HG03460 (cell line): ENCODE measurements around the gene PAIP1.
A peak's percentile ranks its signal among the peaks of the same experiment; 100 is the strongest.
"Not testable (repeated sequence)": the region's sequence is repeated elsewhere in the genome, so short reads cannot be mapped to it uniquely, and the experiment has no call there.

Experiments
- ATAC-seq: cut with Tn5 transposase; IDR thresholded peaks from one replicate; pipeline ENCODE4 v1.9.1; 2021; ENCODE audit not compliant: unreplicated experiment

The PAIP1 gene

DNA sequence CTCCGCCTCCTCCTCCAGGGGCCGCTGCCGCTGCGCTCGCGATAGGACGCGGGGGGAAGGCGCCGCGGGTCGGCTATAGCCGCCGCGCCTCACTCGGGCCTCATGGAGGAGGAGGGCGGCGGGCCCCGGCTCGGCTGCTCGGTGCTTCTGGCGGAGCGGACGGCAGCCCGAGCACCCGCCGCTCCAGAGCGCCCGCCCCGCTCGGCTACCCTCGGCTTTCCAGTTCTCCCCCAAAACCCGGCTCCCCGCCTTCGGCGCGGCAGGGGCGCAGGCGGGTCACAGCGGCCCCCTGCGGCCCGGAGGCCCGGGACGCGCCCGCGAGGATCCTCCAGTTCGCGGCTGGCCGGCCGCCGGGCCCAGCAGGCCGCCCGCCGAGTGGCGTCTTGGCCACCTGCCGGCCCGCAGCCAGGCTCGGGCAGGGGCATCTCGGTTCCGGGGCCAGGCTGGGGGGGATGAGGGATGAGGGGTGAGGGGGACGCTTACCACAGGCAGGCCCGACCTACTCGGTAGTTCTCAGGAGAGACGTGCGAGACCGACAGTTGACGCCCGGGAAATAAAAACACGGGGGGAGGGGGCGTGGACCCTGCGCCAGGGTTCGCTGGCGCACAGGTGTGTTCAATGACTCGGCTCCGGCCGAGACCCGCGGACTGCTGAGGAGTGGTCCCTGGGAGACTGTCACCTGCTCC, at the start of gene PAIP1:
PAIP1 (minus strand) TSS at position 221 of the 686 bp plus-strand sequence. CDS start 231 bp downstream, outside the sequence.
- peak; percentile 67 for ATAC-seq

GRCh38 chr5:43606351-43606750, 49.5 kb upstream of the PAIP1 start:
- no peak for ATAC-seq

DNA sequence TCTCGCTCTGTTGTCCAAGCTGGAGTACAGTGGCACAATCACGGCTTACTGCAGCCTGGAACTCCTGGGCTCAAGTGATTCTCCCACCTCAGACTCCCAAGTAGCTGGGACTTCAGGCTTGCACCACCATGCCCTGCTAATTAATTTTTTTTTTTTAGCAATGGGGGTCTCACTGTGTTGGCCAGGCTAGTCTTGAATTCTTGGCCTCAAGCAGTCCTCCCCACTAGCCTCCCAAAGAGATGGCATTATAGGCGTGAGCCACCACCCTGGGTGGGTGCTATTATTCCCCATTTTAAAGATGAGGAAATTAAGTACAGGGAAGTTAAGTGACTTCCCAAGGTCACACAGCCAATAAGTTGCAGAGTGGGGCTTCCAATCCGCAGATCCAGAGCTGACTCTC, 47.8 kb upstream of the PAIP1 start:
- no peak for ATAC-seq

DNA sequence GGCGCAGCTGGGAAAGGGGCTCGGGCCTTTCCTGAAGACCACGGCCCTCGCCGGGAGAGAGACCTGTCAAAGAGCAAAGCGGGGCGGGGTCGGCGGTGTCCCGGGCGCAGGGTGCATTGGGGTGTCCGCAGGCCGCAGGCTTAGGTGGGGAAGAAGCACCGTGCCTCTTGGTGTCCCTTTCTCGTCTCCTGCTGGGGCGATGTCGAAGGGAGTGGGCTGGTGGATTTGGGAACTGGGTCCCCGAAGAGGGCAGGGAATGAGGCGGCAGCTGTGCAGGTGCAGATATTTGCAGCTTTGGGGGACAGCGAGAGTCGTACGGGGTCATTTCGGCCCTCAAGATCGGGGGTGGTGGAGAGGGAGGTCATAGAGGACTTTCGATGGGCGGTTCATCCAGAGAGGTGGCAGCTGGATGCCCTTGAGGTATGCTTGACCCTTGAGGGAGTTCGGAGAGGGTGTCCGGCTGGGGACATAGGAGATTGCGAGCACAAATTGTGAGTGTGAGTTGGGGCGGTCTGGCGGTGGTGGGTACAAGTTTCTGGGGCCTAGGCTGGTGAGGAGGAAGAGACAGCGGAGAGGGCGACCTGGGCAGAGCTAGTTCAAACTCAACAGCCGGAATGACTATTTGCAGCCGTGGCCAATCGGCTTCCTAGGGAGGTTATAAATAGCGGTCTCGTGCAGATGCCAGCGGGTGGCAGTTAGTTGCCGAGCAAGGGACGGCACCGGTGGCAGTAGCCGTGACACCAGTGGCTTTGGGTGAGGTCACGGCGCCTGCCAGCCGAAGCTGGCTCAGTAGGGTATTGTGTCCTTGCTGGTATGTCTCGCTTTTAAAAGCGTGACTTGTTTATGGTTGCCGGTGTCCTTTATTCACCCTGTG, 46.7 kb upstream of the PAIP1 start:
- ATAC-seq = peak; percentile 44

GRCh38 chr5:43602461-43603343, 45.8 kb upstream of the PAIP1 start, which contains the start of gene NNT:
Gene NNT (plus strand): TSS chr5:43603180. CDS start chr5:43609196, 6,016 bp downstream.
- ATAC-seq = peak; percentile 73

- ATAC-seq = peak; percentile 35
These were observed 44.8 kb upstream of the PAIP1 start for GRCh38 chr5:43601454-43602260.

DNA sequence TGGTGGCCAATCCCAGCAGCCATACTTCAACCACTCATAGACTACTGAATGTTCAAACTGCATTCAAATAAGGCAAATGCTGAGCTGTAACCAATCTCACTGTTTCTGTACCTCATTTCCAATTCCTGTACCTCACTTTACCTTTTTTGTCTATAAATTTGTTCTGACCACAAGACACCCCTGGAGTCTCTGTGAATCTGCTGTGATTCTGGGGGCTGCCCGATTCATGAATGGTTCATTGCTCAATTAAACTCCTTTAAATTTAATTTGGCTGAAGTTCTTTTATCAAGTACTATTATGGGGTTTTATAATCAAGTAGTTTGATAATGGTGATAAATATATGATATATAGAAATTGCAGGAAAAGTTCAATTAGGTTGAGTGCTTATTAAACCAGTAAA, 42.0 kb upstream of the PAIP1 start:
- ATAC-seq = not testable (repeated sequence)

DNA sequence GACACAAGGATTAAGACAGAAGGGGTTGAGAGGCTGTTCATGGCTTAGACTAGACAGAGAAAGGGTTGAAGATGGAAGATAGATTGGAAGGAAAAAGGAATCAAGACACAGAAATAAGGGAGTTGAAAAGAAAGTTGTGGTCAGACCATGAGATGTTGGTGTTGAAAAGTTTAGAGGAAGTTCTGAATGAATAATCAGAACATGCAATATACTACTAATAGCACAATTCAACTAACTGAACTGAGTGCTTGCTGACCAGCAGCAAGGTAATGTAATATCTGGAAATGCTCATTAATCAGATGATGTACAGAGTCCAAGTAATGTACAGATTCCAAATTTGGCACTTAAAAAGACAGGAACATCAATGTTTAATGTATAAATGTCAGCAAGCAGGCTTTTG, 35.5 kb upstream of the PAIP1 start:
- ATAC-seq = no peak

GRCh38 chr5:43590700-43591099, 33.8 kb upstream of the PAIP1 start:
- ATAC-seq = no peak

GRCh38 chr5:43589310-43589709, 32.4 kb upstream of the PAIP1 start:
- no peak for ATAC-seq

- ATAC-seq = no peak
These were observed 32.0 kb upstream of the PAIP1 start for GRCh38 chr5:43588842-43589241.

DNA sequence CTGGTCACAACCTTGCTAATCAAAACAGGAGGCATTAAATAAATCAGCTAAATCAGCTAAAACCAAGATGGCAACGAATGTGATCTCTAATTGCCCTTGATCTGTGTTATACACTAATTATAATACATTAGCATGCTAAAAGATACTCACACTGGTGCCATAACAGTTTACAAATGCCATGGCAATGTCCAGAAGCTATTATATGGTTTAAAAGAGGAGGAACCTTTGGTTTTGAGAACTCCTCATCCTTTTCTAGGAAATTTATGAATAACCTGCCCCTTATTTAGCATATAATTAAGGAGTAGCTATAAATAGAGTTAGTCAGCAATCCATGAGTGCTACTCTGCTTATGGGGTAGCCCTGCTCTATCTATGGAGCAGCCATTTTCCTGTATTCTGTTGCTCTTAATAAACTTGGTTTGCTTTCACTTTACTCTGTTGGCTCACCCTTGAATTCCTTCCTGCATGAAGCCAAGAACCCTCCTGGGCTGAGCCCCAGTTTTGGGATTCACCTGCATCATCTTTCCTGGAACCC, 27.4 kb upstream of the PAIP1 start:
- ATAC-seq = no peak

DNA sequence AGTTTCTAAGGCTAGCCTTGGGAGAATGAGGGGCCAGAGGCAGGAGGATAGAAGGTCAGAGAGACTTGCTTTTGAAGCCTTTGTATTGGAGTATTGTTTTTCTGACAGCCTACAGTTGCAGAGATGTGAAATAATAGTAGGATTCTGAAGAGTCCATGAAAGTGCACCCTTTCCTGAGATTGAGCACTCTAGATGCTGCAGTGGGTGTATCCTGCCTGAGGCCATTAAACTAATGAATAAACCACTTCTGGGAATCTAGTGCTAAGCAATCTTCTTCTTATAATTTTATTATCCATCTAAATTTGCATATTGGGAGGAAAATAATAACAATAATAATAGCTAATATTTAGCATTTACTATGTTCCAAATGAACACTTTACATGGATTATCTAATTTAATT, 26.8 kb upstream of the PAIP1 start:
- ATAC-seq = no peak

- no peak for ATAC-seq
These were observed 25.5 kb upstream of the PAIP1 start for GRCh38 chr5:43582082-43583005.

GRCh38 chr5:43581398-43581797, 24.5 kb upstream of the PAIP1 start:
- no peak for ATAC-seq

DNA sequence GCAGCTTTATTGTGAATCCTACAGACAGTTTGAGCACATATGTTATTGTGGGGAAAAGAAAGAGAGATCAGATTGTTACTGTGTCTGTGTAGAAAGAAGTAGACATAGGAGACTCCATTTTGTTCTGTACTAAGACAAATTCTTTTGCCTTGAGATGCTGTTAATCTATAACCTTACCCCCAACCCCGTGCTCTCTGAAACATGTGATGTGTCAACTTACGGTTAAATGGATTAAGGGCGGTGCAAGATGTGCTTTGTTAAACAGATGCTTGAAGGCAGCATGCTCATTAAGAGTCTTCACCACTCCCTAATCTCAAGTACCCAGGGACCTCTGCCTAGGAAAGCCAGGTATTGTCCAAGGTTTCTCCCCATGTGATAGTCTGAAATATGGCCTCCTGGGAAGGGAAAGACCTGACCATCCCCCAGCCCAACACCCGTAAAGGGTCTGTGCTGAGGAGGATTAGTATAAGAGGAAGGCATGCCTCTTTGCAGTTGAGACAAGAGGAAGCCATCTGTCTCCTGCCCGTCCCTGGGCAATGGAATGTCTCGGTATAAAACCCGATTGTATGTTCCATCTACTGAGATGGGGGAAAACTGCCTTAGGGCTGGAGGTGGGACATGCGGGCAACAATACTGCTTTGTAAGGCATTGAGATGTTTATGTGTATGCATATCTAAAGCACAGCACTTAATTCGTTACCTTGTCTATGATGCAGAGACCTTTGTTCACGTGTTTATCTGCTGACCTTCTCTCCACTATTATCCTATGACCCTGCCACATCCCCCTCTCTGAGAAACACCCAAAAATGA, 23.7 kb upstream of the PAIP1 start:
- not testable (repeated sequence) for ATAC-seq

DNA sequence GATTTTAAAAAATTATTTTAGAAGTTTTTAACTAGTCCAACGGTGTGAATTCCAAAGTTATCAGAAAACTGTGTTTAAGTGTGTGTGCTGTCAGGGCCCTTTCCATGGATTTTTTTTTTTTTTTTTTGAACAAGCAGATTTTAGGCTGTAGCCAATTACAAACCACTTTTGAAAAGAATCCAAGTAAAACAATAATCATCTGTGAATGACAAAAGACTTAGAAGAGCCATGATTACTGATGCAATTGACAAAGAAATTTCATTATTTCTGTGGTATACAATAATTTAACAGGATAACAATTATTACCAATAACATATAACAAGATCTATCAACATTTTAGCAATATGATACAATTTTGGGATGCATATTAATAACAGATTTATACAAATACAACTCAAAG, 16.2 kb upstream of the PAIP1 start:
- ATAC-seq = no peak

DNA sequence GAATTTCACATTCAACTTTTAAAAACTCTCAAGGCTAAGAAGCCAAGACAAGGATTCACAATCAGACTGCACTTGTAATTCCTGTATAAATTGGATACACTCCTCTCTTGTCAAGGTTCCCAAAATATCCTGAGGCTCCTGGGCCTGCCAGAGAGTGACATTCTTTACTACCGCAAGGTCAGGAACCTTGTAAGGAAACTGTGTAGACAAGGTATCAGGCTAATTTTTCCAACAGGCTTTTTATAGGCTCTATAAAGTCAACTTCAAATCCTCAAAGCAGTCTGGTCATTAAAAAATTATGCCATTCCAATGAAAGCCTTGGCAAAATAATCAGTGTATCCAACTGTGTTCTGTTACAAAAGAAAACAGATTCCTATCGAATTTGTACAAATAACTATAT, 15.5 kb upstream of the PAIP1 start:
- ATAC-seq = no peak
